Measurements from ENCODE around the gene FOXN1. TPM values are rescaled to one million over a fixed set of nuclear protein-coding genes. Genes with fewer than 3 reads are reported as not detected.
A peak's percentile ranks its signal among the peaks of the same experiment; 100 is the strongest.

The FOXN1 gene
- total and polyA plus RNA-seq, 2 of the 13 experiments (the other 11 are each of a cell fraction or from before 2014, with no cell fraction given): 0.01 TPM; not detected in 1

- TF ChIP-seq CSRNP2 (CRISPR knock-in tag; conservative IDR thresholded peaks at IDR 0.05; ENCODE audit: low read depth) (no peak), ZNF83 (CRISPR knock-in tag; IDR thresholded peaks at IDR 0.05; ENCODE audit: borderline replicate concordance) (no peak), HNRNPK (IDR thresholded peaks at IDR 0.05; ENCODE audit: low read depth, low read length, poor library complexity, severe bottlenecking) (no peak), SP140L (CRISPR knock-in tag; IDR thresholded peaks at IDR 0.05; ENCODE audit: borderline replicate concordance) (no peak), ZNF326 (CRISPR knock-in tag; IDR thresholded peaks at IDR 0.05; ENCODE audit: borderline replicate concordance) (no peak)
Measured at GRCh38 chr17:28550858-28551257, 44.7 kb downstream of the FOXN1 start (continued).

GRCh38 chr17:28551421-28552175 lies 45.5 kb downstream of the FOXN1 start:
- Histone ChIP-seq H4K20me1 (ENCODE audit: insufficient read depth, low read length) (no peaks in the 10 kb centered on the region), H3K4me2 (ENCODE audit: low read depth, low read length) (peak overlapping the region; percentile 92), H3K27me3 (ENCODE audit: control insufficient read depth in 1 of 2, insufficient read depth in 2 of 2, low read length in 2 of 2) (no peaks in the 10 kb centered on the region), H3K27ac (ENCODE audit: extremely low read length, insufficient read depth, low read length) (no peak overlapping the region), H2AFZ (ENCODE audit: low read length) (peak overlapping the region; percentile 66), H3K4me1 (ENCODE audit: insufficient read depth, low read length) (peaks cover 44% of the 10 kb centered on the region), H3K9ac (ENCODE audit: insufficient read depth, low read depth, low read length) (peak overlapping the region; percentile 74; the same call in 1 of the 2 replicates), H3K4me3 (replicated peaks in 1 of 3; ENCODE audit: insufficient read depth in 1 of 3, low read depth in 2 of 3, low read length in 3 of 3) (peak overlapping the region; percentile 75 to 88 (median 85)), H3K9me3 (ENCODE audit: low read length) (no peaks in the 10 kb centered on the region), H3K36me3 (replicated peaks in 1 of 2; ENCODE audit: control insufficient read depth in 1 of 2, insufficient read depth in 2 of 2, low read length in 2 of 2) (peaks cover 7 to 26% of the 10 kb centered on the region in 2 experiments), H3K79me2 (ENCODE audit: insufficient read depth, low read length) (no peaks in the 10 kb centered on the region)
- peak; percentile 47 for ATAC-seq
- intact Hi-C loops (cut with micrococcal nuclease; ENCODE audit: unreplicated experiment): no loop called here
- CTCF ChIA-PET (ENCODE audit: low intra/inter-chr PET ratio, low total read pairs): no interaction called here
- no peak for FAIRE-seq
- WGBS (ENCODE audit: low lambda C conversion rate): 5% methylated on average over 10 of the region's 10 CpGs
- no TSS peak for BruUV-seq (replicated peaks)
- in situ Hi-C loops (cut with HindIII; ENCODE audit: extremely low pct_ligation_motif_present, low pct_unique_long_range_greater_than_20kb): no loop called here
- POLR2A ChIA-PET: interaction anchor here (0.7 to 1.5 kb wide), 4 partner anchors 20 to 154 kb away, joined by 3 read pairs; partner anchors contain the start of genes ALDOC and PIGS
- DNase-seq (ENCODE audit: low spot score): no peak
- TF ChIP-seq ZNF296 (CRISPR knock-in tag; conservative IDR thresholded peaks at IDR 0.05) (no peak), HNRNPLL (IDR thresholded peaks at IDR 0.05; ENCODE audit: low read depth, low read length, poor library complexity, severe bottlenecking) (no peak), NBN (conservative IDR thresholded peaks at IDR 0.05) (no peak), ZMYM3 (CRISPR knock-in tag; IDR thresholded peaks at IDR 0.05) (peak; percentile 70), ZNF768 (CRISPR knock-in tag; IDR thresholded peaks at IDR 0.05) (peak; percentile 76; the same call in 1 of the 2 replicates), ZNF772 (CRISPR knock-in tag; IDR thresholded peaks at IDR 0.05) (no peak), ZNF430 (CRISPR knock-in tag; IDR thresholded peaks at IDR 0.05) (peak; percentile 70; the same call in 1 of the 2 replicates), RNF2 (conservative IDR thresholded peaks at IDR 0.05; ENCODE audit: low read depth) (no peak), TCF7L2 (IDR thresholded peaks at IDR 0.05; ENCODE audit: low read depth, low read length) (no peak), FOXO4 (CRISPR knock-in tag; conservative IDR thresholded peaks at IDR 0.05) (0 out of 2 replicates have a peak, but pooled peaks have one; percentile 53)

Data from HepG2 (cell line).